HFF-Myc (cell line): ENCODE data around the gene SLC44A1.

Experiments
- DNase-seq: peaks from one replicate; pipeline ENCODE4 v3.0.0-alpha.2; 2011; ENCODE audit warnings: low read depth; ENCODE audit errors: extremely low read depth
- H3K4me3 ChIP-seq: replicated peaks from 2 replicates; pipeline ENCODE4 v1.5.1; 2011; ENCODE audit warnings: low read depth, mild to moderate bottlenecking, control low read depth, low read length
- CTCF ChIP-seq: IDR thresholded peaks from 2 replicates; pipeline ENCODE4 v1.5.1; 2012; ENCODE audit warnings: mild to moderate bottlenecking, low read depth, low read length, control low read depth; ENCODE audit errors: missing control alignments

SLC44A1 gene

GRCh38 chr9:105223544-105224140, 20.8 kb upstream of the SLC44A1 start:
- no peak for DNase-seq
- no peak for TF ChIP-seq CTCF
- H3K4me3 ChIP-seq = no peak overlapping the region

DNA sequence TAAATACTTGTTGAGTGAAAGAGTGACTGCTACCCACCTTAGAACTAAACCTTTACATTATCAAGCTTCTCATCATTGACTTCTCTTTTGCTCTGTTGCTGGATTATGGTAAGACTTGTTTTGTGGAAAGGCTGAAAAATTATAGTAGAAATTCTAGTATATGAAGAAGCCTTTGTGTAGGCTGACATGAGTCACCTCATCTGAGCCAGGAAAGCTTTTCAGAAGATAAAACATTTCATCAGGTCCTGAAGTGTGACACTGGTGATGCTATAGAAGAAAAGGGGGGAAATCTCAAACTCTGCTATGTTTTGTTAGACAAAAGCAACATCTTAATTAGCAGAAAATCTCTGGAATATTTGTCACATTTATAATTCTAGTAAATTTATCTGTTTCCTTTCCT, 18.4 kb upstream of the SLC44A1 start:
- TF ChIP-seq CTCF = no peak
- no peak for DNase-seq
- no peak overlapping the region for H3K4me3 ChIP-seq

GRCh38 chr9:105232207-105232606, 12.2 kb upstream of the SLC44A1 start:
- no peak for TF ChIP-seq CTCF
- peak; percentile 56 for DNase-seq

DNA sequence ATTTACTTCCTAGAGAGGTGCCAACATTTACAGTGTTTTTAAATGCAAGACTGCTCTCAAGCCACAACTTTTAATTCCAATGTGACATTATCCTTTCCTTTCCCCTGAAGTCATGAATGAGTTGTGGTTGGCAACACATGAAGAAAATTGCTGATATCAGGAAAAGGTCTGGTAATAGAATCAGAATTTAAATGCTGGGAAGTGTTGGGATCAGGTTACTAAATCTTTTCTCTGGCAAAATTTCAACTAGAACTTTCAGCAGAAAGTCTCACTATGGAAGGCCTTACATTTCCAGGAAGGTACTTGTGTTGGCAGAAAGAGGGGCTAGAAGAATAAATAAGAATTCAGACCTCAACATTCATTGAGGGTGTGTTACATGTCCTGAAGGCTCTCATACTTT, 10.6 kb upstream of the SLC44A1 start:
- TF ChIP-seq CTCF = no peak
- DNase-seq = no peak
- no peak overlapping the region for H3K4me3 ChIP-seq

More at GRCh38 chr9:105232207-105232606, 12.2 kb upstream of the SLC44A1 start:
- H3K4me3 ChIP-seq = no peak overlapping the region

DNA sequence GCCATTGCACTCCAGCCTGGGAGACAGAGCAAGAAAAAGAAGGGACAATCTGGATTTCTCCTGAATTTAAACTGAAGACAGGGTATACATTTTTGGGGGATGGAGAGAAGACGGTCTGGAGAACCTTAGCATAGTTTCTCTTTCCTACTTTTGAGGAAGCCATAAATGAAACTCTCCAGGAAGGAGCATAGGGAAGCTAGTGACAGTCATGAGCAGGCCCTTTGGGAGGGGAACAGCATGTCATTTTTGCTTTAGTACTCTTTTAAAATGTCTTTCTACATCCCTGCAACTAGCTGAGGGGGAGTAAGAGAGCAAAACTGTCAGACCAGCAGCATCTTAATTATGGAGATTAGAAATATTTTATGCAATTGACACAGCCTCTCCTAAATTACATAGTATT, 8.2 kb upstream of the SLC44A1 start:
- no peak for TF ChIP-seq CTCF
- H3K4me3 ChIP-seq = no peak overlapping the region
- no peak for DNase-seq

DNA sequence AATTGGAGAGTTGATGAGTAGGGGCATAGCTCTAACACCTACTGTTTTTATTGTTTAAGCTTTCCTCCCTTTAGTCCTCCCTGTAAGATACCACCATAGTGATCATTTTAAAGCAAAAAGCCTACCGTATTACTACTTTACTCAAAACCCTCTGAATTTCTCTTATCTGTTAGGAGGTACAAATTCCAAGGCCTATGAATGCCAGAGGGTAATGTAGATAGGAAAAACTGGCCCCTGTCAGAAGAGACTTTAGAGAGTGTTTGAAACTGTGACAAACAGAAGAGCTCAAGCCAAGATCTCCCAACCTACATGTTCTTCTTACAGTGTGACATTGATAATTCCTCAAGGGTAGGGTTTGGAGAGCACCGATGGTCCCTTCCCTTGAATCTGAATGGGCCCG, 7.2 kb upstream of the SLC44A1 start:
- no peak for TF ChIP-seq CTCF
- DNase-seq = no peak
- no peak overlapping the region for H3K4me3 ChIP-seq

DNA sequence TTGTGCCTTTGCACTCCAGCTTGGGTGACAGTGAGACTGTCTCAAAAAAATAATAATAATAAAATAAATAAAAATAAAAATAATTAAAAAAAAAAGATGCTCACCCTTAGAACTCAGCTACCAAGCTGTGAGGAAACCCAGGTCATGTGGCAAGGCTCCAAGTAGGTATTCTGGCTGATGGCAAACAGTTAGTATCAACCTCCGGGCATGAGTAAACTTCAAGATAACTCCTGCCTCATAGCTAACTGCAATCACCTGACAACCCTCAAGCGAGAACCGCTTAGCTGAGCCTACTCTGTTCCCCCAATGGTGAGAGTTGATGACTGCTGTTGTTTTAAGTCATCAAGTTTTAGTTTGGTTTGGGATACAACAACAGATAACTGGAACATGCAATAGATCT, 6.1 kb upstream of the SLC44A1 start:
- no peak for TF ChIP-seq CTCF
- DNase-seq = no peak
- H3K4me3 ChIP-seq = no peak overlapping the region
